Measurements from ENCODE around the gene STK17B. TPM values are rescaled to one million over a fixed set of nuclear protein-coding genes. Genes with fewer than 3 reads are reported as not detected.
A peak's percentile ranks its signal among the peaks of the same experiment; 100 is the strongest.

The STK17B gene
- total and polyA plus RNA-seq, 9 of the 15 experiments (the other 6 are each of a cell fraction or from before 2014, with no cell fraction given), result 2.3 to 17.7 (median 8.5) TPM

GRCh38 chr2:196171248-196171871 lies at the start of gene STK17B (continued):
- 0 out of 2 replicates have a peak, but pooled peaks have one; percentile 44 for TF ChIP-seq ETS1 (conservative IDR thresholded peaks at IDR 0.05; ENCODE audit: control insufficient read depth, low read depth, low read length)
- no peak for TF ChIP-seq ZNF347 (CRISPR knock-in tag; IDR thresholded peaks at IDR 0.05; ENCODE audit: low read depth)
- no peak for TF ChIP-seq ZNF384 (IDR thresholded peaks at IDR 0.05; ENCODE audit: low read depth, low read length)
- no peak for TF ChIP-seq ZNF395 (CRISPR knock-in tag; IDR thresholded peaks at IDR 0.05)
- TF ChIP-seq BRD4 (IDR thresholded peaks at IDR 0.05), result no peak
- no peak for TF ChIP-seq MBD1 (CRISPR knock-in tag; IDR thresholded peaks at IDR 0.05)
- no peak for TF ChIP-seq HNRNPK (IDR thresholded peaks at IDR 0.05; ENCODE audit: low read depth, low read length, poor library complexity, severe bottlenecking)
- no peak for TF ChIP-seq BRF2 (IDR thresholded peaks at IDR 0.05; ENCODE audit: borderline replicate concordance, insufficient read depth, insufficient read length)
- no peak for TF ChIP-seq CSDE1 (IDR thresholded peaks at IDR 0.05)
- peak; percentile 74; the same call in 1 of the 2 replicates for TF ChIP-seq PML (IDR thresholded peaks at IDR 0.05; ENCODE audit: low read length)
- no peak for TF ChIP-seq PTRF (tag; IDR thresholded peaks at IDR 0.05)
- TF ChIP-seq KAT2B (IDR thresholded peaks at IDR 0.05; ENCODE audit: low read depth, low read length), result no peak
- TF ChIP-seq CEBPG (CRISPR knock-in tag; IDR thresholded peaks at IDR 0.05), result no peak
- TF ChIP-seq CEBPG (tag; conservative IDR thresholded peaks at IDR 0.05 in 1 of 2, IDR thresholded peaks at IDR 0.05 in 1 of 2), result no peak
- no peak for TF ChIP-seq NFRKB (IDR thresholded peaks at IDR 0.05; ENCODE audit: low read depth)
- no peak for TF ChIP-seq KDM2B (CRISPR knock-in tag; IDR thresholded peaks at IDR 0.05)
- TF ChIP-seq RBM17 (IDR thresholded peaks at IDR 0.05; ENCODE audit: borderline replicate concordance, low read depth, low read length), result no peak
- no peak for TF ChIP-seq HOMEZ (CRISPR knock-in tag; IDR thresholded peaks at IDR 0.05)
- TF ChIP-seq ARID3B (CRISPR knock-in tag; IDR thresholded peaks at IDR 0.05; ENCODE audit: borderline replicate concordance), result no peak
